ENCODE results near the gene TRIM32. TPM values are rescaled to one million over a fixed set of nuclear protein-coding genes. Genes with fewer than 3 reads are reported as not detected.

TRIM32 gene
- polyA plus RNA-seq, 1 donor (not counting 4 experiments of a cell fraction or from before 2014, with no cell fraction given), result 21.3 TPM

- H3K27me3 ChIP-seq (ENCODE audit: control insufficient read depth, extremely low read depth, insufficient read depth, low read length), result no peaks in the 10 kb centered on the region
- FAIRE-seq (no peak), DNase-seq (ENCODE audit: low read depth, low spot score) (no peak)
- H3K27ac ChIP-seq (ENCODE audit: control insufficient read depth, insufficient read depth, low read length), result no peak overlapping the region
- no peaks in the 10 kb centered on the region for H3K4me1 ChIP-seq (ENCODE audit: control insufficient read depth, extremely low read depth, insufficient read depth, low read length)
- no peaks in the 10 kb centered on the region for H4K20me1 ChIP-seq (ENCODE audit: control insufficient read depth, extremely low read depth, insufficient read depth, low read length)
- dilution Hi-C loops (cut with MboI; ENCODE audit: extremely low pct_ligation_motif_present, low sequenced_read_pairs), result no loop called here
- no peaks in the 10 kb centered on the region for H3K9me3 ChIP-seq (ENCODE audit: control insufficient read depth, low read depth, low read length)
- no peak overlapping the region for H3K9ac ChIP-seq (ENCODE audit: control insufficient read depth, extremely low read depth, insufficient read depth, low read length)
- no peak overlapping the region for H3K4me3 ChIP-seq (ENCODE audit: control insufficient read depth in 2 of 3, extremely low read depth in 1 of 3, insufficient read depth in 2 of 3, low read depth in 1 of 3, low read length in 3 of 3)
- no peak overlapping the region for H2AFZ ChIP-seq (ENCODE audit: control insufficient read depth, low read length)
- no peaks in the 10 kb centered on the region for H3K9me1 ChIP-seq (ENCODE audit: control insufficient read depth, extremely low read depth, insufficient read depth, low read length)
- H3K36me3 ChIP-seq (ENCODE audit: control insufficient read depth in 2 of 2, extremely low read depth in 1 of 2, insufficient read depth in 2 of 2, low read length in 2 of 2), result no peaks in the 10 kb centered on the region
- no peak for TF ChIP-seq CTCF (optimal IDR thresholded peaks at IDR 0.05 in 1 of 3, IDR thresholded peaks at IDR 0.05 in 1 of 3, conservative IDR thresholded peaks at IDR 0.05 in 1 of 3; ENCODE audit: extremely low read depth in 1 of 3, insufficient read depth in 2 of 3, low read length in 3 of 3)
- no peak for TF ChIP-seq EZH2 (IDR thresholded peaks at IDR 0.05; ENCODE audit: low read length)
- H3K79me2 ChIP-seq (ENCODE audit: control insufficient read depth, insufficient read depth, low read length), result no peaks in the 10 kb centered on the region
- H3K4me2 ChIP-seq (ENCODE audit: control insufficient read depth, extremely low read depth, insufficient read depth, low read depth, low read length), result no peak overlapping the region
Observed at GRCh38 chr9:116641292-116642059, 45.6 kb upstream of the TRIM32 start.

- H3K4me3 ChIP-seq (ENCODE audit: control insufficient read depth in 2 of 3, extremely low read depth in 1 of 3, insufficient read depth in 2 of 3, low read depth in 1 of 3, low read length in 3 of 3), result no peak overlapping the region
- H3K4me2 ChIP-seq (ENCODE audit: control insufficient read depth, extremely low read depth, insufficient read depth, low read depth, low read length), result no peak overlapping the region
- no peaks in the 10 kb centered on the region for H3K36me3 ChIP-seq (ENCODE audit: control insufficient read depth in 2 of 2, extremely low read depth in 1 of 2, insufficient read depth in 2 of 2, low read length in 2 of 2)
- H3K9ac ChIP-seq (ENCODE audit: control insufficient read depth, extremely low read depth, insufficient read depth, low read length), result no peak overlapping the region
- H2AFZ ChIP-seq (ENCODE audit: control insufficient read depth, low read length), result no peak overlapping the region
- H3K9me3 ChIP-seq (ENCODE audit: control insufficient read depth, low read depth, low read length), result no peaks in the 10 kb centered on the region
- no peak overlapping the region for H3K27ac ChIP-seq (ENCODE audit: control insufficient read depth, insufficient read depth, low read length)
- FAIRE-seq (no peak), DNase-seq (ENCODE audit: low read depth, low spot score) (no peak)
- TF ChIP-seq EZH2 (IDR thresholded peaks at IDR 0.05; ENCODE audit: low read length), result no peak
- no peak for TF ChIP-seq CTCF (optimal IDR thresholded peaks at IDR 0.05 in 1 of 3, IDR thresholded peaks at IDR 0.05 in 1 of 3, conservative IDR thresholded peaks at IDR 0.05 in 1 of 3; ENCODE audit: extremely low read depth in 1 of 3, insufficient read depth in 2 of 3, low read length in 3 of 3)
- no peaks in the 10 kb centered on the region for H4K20me1 ChIP-seq (ENCODE audit: control insufficient read depth, extremely low read depth, insufficient read depth, low read length)
- no peaks in the 10 kb centered on the region for H3K9me1 ChIP-seq (ENCODE audit: control insufficient read depth, extremely low read depth, insufficient read depth, low read length)
- no peaks in the 10 kb centered on the region for H3K27me3 ChIP-seq (ENCODE audit: control insufficient read depth, extremely low read depth, insufficient read depth, low read length)
- H3K79me2 ChIP-seq (ENCODE audit: control insufficient read depth, insufficient read depth, low read length), result no peaks in the 10 kb centered on the region
- no peaks in the 10 kb centered on the region for H3K4me1 ChIP-seq (ENCODE audit: control insufficient read depth, extremely low read depth, insufficient read depth, low read length)
- dilution Hi-C loops (cut with MboI; ENCODE audit: extremely low pct_ligation_motif_present, low sequenced_read_pairs), result no loop called here
Observed at GRCh38 chr9:116643691-116644090, 43.4 kb upstream of the TRIM32 start.

Data from keratinocyte (primary cell).